ENCODE results near the gene RAB17.

RAB17 gene

GRCh38 chr2:237575869-237576862, 14.4 kb downstream of the RAB17 start:
- DNase-seq = no peak

DNA sequence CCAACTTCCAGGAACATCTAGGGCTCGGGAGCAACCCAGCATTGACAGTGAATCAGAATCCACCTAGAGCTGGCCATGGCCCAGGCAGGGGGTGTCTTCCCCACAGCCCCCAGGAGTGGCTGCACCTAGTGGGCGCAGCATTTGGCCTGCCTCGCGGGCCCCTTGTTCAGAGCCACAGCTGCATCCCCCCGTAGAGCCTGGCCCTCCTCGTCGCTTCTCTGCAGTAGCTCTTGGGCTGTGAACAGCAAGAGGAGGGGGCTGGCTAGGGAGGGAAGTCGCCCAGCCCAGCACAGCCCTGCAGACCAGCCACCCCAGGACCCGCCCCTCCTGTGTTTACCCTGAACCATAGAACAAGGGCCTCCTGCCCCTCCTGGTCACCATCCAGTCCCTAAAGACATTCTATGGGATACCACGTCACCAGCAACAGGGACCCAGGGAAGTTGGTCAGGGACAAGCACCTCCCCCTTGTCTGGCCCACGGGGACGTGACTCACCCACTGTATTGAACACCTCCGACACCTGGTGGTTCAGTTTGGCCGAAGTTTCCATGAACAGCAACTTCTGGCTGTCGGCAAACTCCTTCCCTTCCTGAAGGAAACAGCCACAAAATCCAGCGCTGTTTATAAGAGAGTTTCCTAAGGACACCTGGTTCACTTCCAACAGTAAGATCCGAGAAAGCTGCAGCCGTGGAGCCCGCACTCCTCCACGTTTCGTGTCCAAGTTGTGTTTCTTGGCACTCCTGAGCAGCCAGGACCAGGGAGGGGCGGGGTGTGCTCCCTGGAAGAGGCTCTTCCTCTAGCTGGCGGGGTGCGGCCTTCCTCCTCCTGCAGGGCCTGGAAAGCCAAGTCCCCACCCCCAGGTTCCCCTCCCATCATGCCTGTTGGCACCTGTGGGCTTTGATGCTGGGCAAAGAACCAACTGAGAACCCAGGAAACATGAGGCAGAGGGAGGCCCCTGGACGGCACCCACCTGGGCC, 15.4 kb downstream of the RAB17 start:
- DNase-seq = peak; percentile 49

DNA sequence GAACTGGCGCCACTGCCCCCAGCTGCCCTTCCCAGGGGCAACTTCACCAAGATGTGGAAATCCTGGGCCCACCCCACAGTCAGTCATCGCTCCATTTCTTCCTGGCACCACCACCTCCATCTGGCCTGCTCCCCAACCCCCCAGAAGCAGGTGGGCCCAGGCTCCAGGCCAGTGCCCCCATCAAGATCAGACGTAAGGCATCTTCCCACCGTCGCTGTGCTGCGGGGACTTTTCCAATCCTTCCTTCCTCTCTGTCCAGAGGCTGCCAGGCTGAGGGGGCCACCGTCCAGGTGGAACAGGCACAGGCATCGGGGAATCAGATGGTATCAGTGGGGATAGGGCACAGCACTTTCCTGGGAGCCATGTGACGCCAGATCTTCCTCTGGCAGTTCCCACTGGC, 16.1 kb downstream of the RAB17 start:
- no peak for DNase-seq

DNA sequence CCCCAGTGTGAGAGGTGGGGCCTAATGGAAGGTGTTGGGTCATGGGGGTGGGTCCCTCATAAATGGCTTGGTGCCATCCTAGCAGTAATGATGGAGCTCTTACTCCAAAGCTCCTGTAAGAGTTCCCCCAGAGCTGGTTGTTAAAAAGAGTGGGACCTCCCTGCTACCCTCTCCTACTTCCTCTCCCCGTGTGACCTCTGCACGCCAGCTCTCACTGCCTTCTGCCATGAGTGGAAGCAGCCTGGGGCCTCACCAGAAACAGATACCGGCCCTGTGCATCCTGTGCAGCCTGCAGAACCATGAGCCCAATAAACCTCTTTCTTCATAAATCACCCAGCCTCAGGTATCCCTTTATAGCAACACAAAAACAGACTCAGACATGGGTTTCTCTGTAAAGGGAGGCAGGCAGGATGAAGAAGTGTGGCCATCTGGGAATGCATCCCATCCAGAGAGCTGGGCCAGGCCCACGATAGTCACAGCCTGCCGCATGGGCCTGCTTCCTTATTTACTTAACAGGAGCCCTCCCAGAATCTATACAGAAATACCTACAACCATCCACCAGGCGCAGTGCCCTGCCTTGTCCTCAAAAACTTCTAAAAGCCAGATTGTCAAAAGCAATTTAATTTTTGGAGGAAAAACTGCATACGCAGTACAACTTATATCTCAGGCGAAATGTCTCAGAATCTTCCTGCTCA, 16.7 kb downstream of the RAB17 start:
- no peak for DNase-seq

DNA sequence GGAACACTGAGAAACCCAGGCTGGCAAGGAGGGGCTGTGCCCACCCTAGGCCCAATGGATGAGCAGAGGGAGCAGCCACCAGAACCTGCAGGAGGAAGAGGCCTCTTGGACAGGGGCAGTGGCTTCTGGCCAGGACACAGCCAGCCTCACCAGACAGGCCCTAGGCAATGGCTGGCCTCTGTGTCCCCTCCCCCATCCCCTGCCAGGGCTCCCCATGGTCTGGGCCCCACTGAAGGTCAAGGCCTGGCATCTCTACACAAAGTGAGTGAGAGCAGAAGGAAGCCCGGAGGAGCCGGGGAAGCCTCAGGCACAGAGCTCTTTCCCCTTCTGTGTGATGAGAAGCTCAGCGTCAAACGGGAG, 17.8 kb downstream of the RAB17 start:
- DNase-seq = no peak

DNA sequence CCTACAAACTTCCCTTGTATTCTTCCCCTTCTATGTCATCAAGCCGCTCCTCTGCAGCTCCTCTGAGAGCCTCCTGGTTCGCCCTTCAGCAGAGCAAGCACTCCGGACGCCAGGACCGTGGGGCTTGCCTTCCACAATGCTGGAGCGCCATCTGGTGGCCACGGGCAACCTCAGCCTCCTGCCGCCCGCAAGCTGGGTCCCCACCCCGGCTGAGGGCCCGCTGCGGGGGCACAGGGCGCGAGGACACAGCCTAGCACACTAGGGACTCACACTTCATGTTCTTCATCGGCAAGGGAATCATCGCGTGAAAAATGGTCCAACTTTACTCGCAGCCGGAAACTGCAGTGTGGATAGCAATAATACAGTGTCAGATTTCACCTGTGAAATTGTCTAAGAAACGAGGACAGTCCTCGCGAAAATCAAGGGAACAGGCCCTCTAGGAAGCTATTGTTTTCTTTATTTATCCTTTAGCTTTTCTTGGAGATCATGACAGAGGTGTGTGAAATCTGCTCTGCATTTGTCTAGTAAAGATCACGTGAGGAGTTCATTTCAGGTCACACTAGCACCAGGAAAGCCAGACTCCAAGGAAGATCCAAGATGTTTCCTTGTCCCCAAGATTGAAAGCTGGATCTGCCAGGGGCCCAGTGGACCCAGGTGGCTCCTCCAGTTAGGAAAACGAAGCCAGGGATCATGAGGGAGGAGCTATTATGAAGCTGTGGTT, 18.4 kb downstream of the RAB17 start:
- DNase-seq = peak; percentile 93

DNA sequence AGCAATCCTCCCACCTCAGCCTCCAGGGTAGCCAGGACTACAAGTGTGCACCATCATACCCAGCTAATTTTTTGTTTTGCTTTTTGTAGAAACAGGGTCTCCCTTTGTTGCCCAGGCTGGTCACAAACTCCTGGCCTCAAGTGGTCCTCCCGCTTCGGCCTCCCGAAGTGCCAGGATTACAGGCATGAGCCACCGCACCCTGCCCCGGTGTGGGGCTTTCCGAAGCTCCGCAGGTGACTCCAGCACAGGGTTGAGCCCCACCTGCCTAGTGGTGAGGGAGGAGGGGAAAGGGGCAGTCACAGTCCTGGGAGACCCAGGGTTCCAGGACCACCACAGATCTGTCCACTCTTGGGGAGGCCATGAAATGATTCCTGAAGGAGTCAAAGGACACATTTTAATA, 19.0 kb downstream of the RAB17 start:
- no peak for DNase-seq

DNA sequence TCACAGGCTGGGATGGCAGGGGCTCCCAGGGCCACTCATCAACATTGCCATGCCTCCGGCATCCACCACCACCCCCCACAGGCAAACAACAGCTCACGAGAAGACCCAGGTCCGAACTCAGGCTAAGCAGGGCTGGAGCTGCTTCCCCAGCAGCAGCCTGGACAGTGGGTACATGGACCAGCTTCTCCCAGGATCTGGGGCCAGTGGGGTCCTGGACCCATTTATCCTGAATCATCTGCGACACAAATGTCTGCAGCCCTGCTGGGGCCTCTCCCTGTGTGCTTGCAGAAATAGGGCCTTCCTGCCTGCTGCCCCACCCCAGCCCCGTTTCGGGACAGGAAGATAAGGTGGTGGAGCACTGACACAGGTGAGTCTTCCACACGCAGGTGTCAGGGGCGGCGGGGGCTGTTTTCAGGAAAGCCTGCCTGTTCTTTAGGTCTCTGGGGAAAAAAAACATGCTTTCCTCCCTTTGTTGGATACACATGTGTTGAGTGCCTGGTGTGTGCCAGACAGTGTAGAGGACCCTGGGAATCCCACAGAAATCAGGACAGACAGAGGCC, 19.7 kb downstream of the RAB17 start:
- no peak for DNase-seq

DNA sequence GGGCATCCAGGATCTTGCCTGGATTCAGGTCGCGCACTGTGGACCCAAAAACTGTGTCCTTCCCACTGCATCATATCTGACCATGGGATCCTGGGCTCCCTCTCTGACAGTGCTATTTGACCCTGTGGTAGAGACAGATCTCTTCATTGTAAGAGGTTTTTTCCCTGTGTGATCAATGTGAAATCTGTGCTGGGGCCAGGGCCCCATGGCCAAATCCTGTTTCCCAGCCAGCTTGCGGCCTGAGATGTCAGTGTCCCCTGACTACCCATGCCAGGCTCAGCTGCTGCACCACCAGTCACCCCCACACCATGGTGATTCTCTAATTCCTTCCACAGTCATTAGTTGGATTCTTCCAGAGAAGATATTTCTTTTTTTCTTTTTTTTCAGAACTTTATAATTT, 20.6 kb downstream of the RAB17 start:
- no peak for DNase-seq

- DNase-seq = no peak
These were observed 21.5 kb downstream of the RAB17 start for GRCh38 chr2:237569041-237569440.

DNA sequence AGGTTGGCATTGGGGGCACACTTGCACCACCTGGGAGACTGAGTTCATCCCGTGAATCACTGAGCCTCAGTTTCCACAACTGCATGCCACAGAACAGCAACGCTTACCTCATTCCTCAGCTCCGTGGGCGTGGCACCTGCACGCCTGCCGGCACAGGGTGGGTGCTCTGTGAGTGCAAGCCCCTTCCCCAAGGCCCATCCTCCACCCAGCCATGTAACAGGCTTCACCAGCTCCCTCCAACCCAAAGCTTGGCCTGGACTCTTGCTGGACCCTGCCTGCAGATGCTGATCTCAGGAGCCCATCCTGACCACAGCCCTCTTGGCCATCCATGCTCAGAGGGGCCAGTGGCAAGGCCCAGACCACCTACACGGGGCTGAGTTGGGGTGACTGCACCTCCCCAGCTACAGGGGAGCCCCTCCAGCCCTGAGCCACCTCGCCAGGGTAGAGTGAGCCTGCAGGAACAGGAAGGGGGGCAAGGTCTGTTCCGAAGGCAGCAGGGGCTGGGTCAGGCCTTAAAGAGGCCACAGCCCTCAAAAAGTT, 22.3 kb downstream of the RAB17 start:
- no peak for DNase-seq

GRCh38 chr2:237567276-237568029, 23.1 kb downstream of the RAB17 start:
- DNase-seq = no peak

- no peak for DNase-seq
These were observed 23.9 kb downstream of the RAB17 start, which contains the start of gene PRLH for GRCh38 chr2:237566401-237567235. Gene PRLH (plus strand): TSS chr2:237566574. CDS start chr2:237566574, 0 bp downstream.

- DNase-seq = no peak
These were observed 24.6 kb downstream of the RAB17 start for GRCh38 chr2:237565974-237566373.

DNA sequence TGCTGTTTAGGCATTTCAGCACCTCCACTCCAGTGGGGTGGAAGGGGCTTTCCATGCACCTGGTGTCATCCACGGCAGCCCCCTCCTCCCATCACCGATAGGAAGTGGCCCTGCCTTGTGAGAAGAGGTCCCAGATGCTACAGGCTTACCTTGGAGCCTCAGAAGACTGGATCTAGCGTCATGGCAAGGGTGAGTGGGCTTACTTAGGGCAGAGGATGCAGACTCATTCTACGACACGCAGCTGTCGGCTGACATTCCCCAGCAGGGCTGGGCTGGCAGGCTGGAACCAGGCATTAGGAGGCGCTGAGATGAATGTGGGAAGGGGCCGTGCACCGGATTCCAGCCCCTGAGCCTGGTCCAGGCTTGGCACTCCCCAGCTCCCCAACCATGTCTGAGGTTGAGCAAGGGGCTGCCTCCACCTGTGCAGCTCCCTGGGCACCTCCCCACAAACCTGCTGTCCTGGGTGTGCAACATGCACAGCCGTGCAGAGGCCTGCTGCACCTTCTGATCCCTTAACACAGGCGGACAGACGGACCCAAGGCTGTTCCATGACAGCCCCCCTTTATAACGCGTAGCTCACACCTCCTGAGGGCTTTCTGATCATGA, 25.9 kb downstream of the RAB17 start:
- DNase-seq = no peak

- DNase-seq = peak; percentile 47
These were observed 26.7 kb downstream of the RAB17 start for GRCh38 chr2:237563816-237564215.

DNA sequence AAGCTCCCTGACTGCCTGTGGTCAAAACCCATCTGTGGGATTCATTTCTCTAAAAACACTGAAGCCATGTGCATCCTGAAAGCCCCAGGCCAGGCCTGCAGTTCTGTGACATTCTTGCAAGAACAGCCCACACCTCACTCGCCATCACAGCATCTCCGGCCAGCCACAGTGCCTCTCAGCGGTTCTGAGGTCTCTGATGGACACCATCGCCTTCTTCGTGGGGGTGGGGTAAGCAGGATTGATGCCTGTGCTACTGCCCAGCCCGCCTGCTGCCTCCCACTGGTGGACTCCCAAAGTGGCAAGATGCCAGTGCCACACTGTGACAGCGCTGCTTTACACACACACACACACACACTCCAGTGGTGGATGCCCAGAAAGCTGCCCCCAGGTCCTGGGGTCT, 29.3 kb downstream of the RAB17 start:
- no peak for DNase-seq

DNA sequence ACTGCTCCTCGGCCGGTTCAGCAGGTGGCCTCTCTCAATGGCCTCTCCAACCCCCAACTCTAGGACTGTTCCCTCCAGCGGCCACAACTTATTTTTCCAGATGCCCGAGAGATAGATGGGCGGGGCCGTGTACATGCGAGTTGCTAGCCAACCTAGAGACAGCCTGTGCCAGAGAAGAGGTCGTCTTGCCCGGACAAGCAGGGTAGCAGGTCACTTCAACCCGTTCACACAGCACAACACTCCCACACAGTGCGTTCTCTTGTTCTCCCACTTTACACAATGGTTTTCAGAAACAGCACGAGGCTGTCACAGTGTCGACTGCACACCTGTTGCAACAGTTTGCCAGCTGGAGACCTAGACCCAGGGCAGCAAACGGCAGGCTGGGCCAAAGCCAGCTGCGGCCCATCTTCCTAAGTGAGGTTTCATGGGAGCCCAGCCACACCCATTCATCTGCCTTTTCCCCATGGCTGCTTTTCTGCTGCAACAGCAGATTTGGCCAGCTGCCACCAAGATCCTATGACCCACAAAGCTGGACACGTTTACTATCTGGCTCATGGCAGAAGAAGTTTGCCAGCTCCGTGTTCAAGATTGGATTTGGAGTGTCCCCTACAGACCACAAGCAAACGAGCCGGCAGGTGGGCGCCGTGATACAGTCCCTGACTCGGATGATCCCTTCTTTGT, 31.4 kb downstream of the RAB17 start:
- DNase-seq = peak; percentile 52

DNA sequence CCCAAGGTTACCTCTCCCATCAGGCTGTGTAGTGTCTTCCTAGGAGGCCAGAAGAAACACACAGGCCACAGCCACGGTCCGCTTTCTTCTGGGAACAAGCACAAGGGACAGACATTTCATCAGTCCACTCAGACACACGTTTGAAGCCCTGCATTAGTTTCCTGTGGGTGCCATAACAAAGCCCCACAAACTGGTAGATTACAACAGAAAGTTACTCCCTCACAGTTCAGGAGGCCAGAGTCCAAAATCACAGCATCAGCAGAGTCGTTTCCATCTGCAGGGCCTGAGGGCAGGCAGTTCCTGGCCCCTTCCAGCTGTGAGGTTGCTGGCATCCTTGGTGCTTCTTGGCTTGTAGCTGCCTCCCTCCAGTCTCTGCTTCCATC, 32.9 kb downstream of the RAB17 start:
- DNase-seq = no peak
